AG04450 (cell line): Measurements from ENCODE around the gene NFIA. TPM values are rescaled to one million over a fixed set of nuclear protein-coding genes. Genes with fewer than 3 reads are reported as not detected.

Experiments
- CTCF ChIA-PET: fragments of 300-600, 350-600 bp; formaldehyde crosslinking; extraction: SDS; loops from one replicate; lab custom pipeline; 2022; ENCODE audit warnings: antibody characterized with exemption, inconsistent platforms; lab: Charles Lee
- POLR2A ChIA-PET: fragments of 350-600 bp; formaldehyde crosslinking; extraction: SDS; loops from one replicate; lab custom pipeline; 2021; ENCODE audit warnings: antibody characterized with exemption, inconsistent platforms; lab: Yijun Ruan, JAX
- DNase-seq: peaks from one replicate; pipeline ENCODE4 v3.0.0-alpha.2; 2011; ENCODE audit warnings: low read depth, low spot score
- H3K27ac ChIP-seq: one replicate; pipeline ENCODE4 v1.5.1; 2012; ENCODE audit warnings: low read depth, low read length, control low read depth
- H3K27me3 ChIP-seq: one replicate; pipeline ENCODE4 v1.6.0; 2012; ENCODE audit warnings: low read length; ENCODE audit not compliant: control insufficient read depth, insufficient read depth
- H3K4me3 ChIP-seq: 2 replicates; pipeline ENCODE4 v1.5.1; 2011; ENCODE audit warnings: mild to moderate bottlenecking, low read depth, low read length, control low read depth
- H3K9me3 ChIP-seq: 2 replicates; pipeline ENCODE4 v1.5.1; 2012; ENCODE audit warnings: low read length; ENCODE audit not compliant: control insufficient read depth, insufficient read depth
- CTCF ChIP-seq: IDR thresholded peaks from 2 replicates; pipeline ENCODE4 v1.5.1; 2011; ENCODE audit warnings: low read depth, low read length, control low read depth, inconsistent platforms
- polyA plus RNA-seq: library from polyadenylated mRNA; depleted of rRNA; stranded (reverse); fragments of >200 nt; gene quantifications from 2 replicates; pipeline ENCODE4 v1.2.3, GENCODE V29; 2011

NFIA gene
- polyA plus RNA-seq, 1 experiment, result 3.9 TPM

DNA sequence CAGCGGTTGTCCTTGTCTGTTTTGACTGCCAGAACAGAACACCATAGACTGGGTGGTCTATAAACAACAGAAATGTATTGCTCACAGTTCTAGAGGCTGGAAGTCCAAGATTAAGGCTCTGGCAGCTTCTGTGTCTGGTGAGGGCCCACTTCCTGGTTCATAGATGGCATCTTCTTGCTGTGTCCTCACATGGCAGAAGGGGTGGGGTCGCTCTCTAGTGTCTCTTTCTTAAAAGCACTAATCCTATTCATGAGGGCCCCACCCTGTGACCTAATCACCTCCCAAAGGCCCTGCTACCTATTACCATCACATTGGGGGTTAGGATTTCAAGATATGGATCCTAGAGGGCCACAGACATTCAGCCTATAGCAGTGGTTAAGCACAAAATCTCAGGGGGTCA is 304.4 kb downstream of the NFIA start:
- CTCF ChIA-PET, result interaction anchor here (0.6 kb wide), 1 partner anchor 337 kb away, joined by 5 read pairs; no protein-coding TSS in a partner anchor

GRCh38 chr1:61387829-61388228 is 305.5 kb downstream of the NFIA start:
- CTCF ChIA-PET, result interaction anchor here (0.6 kb wide), 1 partner anchor 18 kb away, joined by 3 read pairs; no protein-coding TSS in a partner anchor
- no peak overlapping the region for H3K27ac ChIP-seq

More for the DNA sequence above, 304.4 kb downstream of the NFIA start:
- no peaks in the 10 kb centered on the region for H3K27me3 ChIP-seq
- POLR2A ChIA-PET, result no interaction called here
- no peak overlapping the region for H3K27ac ChIP-seq
- no peaks in the 10 kb centered on the region; the same call in 1 of the 2 replicates for H3K9me3 ChIP-seq
- TF ChIP-seq CTCF, result no peak
- DNase-seq, result no peak
- no peak overlapping the region for H3K4me3 ChIP-seq

DNA sequence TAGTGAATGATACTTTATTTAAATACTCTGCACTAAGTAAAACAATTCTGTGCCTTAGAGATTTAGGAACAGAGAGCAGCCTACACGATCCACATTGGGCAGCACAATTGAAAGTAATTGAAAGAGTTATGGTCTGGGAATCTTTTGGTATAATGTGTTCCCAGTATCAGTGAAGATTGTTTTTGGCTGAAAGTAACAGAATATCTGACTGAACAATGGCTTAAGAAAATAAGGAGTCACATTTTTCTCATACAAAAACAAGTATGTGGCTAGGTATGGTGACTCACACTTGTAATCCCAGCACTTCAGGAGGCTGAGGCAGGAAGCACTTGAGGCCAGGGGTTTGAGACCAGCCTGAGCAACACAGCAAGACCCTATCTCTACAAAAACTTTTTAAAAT is 306.2 kb downstream of the NFIA start:
- Histone ChIP-seq H3K27me3 (no peaks in the 10 kb centered on the region), H3K9me3 (no peaks in the 10 kb centered on the region; the same call in 1 of the 2 replicates), H3K4me3 (no peak overlapping the region), H3K27ac (no peak overlapping the region)
- DNase-seq, result no peak
- CTCF ChIA-PET, result no interaction called here
- TF ChIP-seq CTCF, result no peak
- POLR2A ChIA-PET, result no interaction called here

More at GRCh38 chr1:61387829-61388228, 305.5 kb downstream of the NFIA start:
- no peak for TF ChIP-seq CTCF
- POLR2A ChIA-PET, result no interaction called here
- H3K9me3 ChIP-seq, result no peaks in the 10 kb centered on the region; the same call in 1 of the 2 replicates
- no peaks in the 10 kb centered on the region for H3K27me3 ChIP-seq
- DNase-seq, result no peak
- no peak overlapping the region for H3K4me3 ChIP-seq

DNA sequence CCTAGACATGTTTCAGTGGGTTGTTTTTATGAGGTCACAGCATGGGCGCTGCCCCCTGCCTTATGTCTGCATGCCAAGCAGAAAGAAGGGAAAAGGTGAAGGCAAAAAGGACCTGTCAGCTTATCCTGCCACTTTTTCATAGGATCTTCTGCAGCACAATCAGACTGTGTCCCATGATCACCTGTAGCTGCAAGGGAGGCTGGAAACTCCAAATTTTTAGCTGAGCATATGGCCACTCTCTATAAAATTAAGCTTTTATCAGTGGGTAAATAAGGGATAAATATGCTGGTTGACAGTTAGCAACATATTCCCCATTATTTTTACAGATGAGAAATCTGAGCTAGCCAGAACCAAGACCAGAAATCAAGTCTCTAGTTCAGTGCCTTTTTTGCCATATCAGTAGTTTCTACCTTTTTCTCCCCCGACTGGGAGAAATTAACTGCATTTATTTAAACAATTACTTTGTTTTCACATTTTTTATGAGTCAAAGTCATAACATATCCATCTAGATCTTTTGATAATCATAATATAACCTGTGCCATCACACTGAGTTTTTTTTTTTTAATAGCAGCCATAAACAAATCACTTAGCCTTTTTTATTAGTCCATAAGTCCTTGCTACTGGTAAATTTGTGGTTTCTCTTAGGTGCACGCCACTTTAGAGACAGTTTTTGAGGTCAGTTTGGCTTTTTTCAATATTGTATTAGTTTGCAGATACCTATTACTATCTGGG is 307.0 kb downstream of the NFIA start:
- H3K9me3 ChIP-seq, result no peaks in the 10 kb centered on the region; the same call in 1 of the 2 replicates
- CTCF ChIA-PET, result no interaction called here
- no peak overlapping the region for H3K4me3 ChIP-seq
- H3K27ac ChIP-seq, result no peak overlapping the region
- H3K27me3 ChIP-seq, result no peaks in the 10 kb centered on the region
- DNase-seq, result no peak
- POLR2A ChIA-PET, result no interaction called here
- no peak for TF ChIP-seq CTCF
